Measurements from ENCODE around the gene TBC1D1. TPM values are rescaled to one million over a fixed set of nuclear protein-coding genes. Genes with fewer than 3 reads are reported as not detected.
A peak's percentile ranks its signal among the peaks of the same experiment; 100 is the strongest.

TBC1D1 gene
- total RNA-seq, 1 donor from 2014 or later = 113 TPM

DNA sequence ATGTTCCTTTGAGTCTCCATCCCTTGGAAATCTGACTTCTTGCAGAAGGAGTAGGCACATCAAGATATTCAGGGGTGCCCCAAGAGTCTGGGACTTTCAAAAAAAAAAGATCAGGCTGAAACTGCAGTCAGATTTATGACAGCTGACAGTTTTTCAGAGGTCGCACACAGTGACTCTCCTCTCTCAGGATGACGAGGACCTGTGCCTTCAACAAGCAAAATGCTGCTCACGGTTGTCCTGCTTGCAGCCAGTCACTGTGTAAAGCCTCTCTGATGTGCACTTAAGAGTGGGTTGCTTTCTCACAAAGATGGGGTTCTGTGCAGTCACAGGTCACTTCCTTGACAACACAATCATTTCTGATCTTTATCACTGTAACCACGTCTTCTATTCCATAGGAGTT, 247.5 kb downstream of the TBC1D1 start:
- Mint-ChIP-seq H3K27me3 (ENCODE audit: low read depth) (no peaks in the 10 kb centered on the region), H3K36me3 (ENCODE audit: low read depth) (peaks cover 34% of the 10 kb centered on the region)

DNA sequence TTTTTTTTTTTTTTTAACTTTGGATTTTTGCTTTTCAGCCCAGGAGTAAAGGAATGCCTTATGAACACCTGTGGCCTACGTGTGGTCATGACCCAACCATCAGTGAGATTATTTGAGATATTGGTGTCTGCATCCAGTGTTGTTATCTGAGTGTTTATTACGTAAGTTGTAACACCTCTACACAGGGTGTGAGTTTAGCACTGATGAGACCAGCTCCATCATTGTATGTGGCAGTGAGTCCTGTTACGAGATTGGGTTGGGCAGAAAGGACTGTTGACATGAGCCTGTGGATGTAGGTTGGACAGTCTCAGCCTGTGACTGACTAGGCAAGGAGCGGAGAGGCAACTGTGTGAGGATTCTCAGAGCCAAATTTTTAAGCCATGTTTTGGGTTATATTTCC, 248.3 kb downstream of the TBC1D1 start:
- TF ChIP-seq, protein P1, sequence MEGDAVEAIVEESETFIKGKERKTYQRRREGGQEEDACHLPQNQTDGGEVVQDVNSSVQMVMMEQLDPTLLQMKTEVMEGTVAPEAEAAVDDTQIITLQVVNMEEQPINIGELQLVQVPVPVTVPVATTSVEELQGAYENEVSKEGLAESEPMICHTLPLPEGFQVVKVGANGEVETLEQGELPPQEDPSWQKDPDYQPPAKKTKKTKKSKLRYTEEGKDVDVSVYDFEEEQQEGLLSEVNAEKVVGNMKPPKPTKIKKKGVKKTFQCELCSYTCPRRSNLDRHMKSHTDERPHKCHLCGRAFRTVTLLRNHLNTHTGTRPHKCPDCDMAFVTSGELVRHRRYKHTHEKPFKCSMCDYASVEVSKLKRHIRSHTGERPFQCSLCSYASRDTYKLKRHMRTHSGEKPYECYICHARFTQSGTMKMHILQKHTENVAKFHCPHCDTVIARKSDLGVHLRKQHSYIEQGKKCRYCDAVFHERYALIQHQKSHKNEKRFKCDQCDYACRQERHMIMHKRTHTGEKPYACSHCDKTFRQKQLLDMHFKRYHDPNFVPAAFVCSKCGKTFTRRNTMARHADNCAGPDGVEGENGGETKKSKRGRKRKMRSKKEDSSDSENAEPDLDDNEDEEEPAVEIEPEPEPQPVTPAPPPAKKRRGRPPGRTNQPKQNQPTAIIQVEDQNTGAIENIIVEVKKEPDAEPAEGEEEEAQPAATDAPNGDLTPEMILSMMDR (conservative IDR thresholded peaks at IDR 0.05) = no peak
- Mint-ChIP-seq H3K9me3 (no peaks in the 10 kb centered on the region), H3K4me3 (no peak overlapping the region), H3K27me3 (ENCODE audit: low read depth) (no peaks in the 10 kb centered on the region), H3K36me3 (ENCODE audit: low read depth) (peaks cover 28% of the 10 kb centered on the region), H3K4me1 (peaks cover 4% of the 10 kb centered on the region), H3K27ac (ENCODE audit: unreplicated experiment) (peak overlapping the region; percentile 88)
- no peak for DNase-seq (ENCODE audit: low read depth, low spot score)

More for the DNA sequence above, 247.5 kb downstream of the TBC1D1 start:
- Mint-ChIP-seq H3K4me1 (peaks cover 9% of the 10 kb centered on the region), H3K27ac (ENCODE audit: unreplicated experiment) (peak overlapping the region; percentile 21), H3K9me3 (no peaks in the 10 kb centered on the region), H3K4me3 (no peak overlapping the region)
- DNase-seq (ENCODE audit: low read depth, low spot score) = no peak
- TF ChIP-seq, protein P1 (conservative IDR thresholded peaks at IDR 0.05) = no peak

DNA sequence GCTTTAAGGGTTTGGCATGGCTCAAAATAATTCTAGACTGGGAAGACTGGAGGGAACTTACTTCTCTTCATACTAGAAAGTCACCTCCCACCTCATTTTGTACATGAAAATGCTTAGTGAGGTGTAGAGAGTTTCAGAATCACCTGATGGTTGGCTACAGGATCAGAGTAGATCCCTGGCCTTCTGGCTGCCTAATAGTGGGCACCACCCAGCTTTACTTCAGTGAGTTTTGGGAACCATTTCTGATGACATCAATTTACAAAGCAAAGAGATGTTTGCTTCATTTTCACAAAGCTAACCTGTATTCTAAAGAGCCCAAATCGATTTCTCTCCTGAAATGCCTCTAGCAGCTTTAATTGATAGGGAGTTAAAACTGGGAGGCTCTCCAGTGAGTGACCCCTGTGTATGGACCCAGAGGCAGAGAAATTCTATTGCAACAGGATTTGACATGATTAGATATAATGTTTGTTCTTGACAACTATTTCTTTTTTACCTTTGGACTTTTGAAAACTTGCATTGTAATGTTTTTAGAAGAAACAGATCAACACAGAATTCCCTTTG, 249.8 kb downstream of the TBC1D1 start:
- H3K27me3 Mint-ChIP-seq (ENCODE audit: low read depth) = no peaks in the 10 kb centered on the region
- no peak overlapping the region for H3K27ac Mint-ChIP-seq (ENCODE audit: unreplicated experiment)
- TF ChIP-seq, protein P1 (conservative IDR thresholded peaks at IDR 0.05) = no peak
- peaks cover 4% of the 10 kb centered on the region for H3K4me1 Mint-ChIP-seq
- no peak overlapping the region for H3K4me3 Mint-ChIP-seq
- no peak for DNase-seq (ENCODE audit: low read depth, low spot score)
- peaks cover 22% of the 10 kb centered on the region for H3K36me3 Mint-ChIP-seq (ENCODE audit: low read depth)
- H3K9me3 Mint-ChIP-seq = no peaks in the 10 kb centered on the region

DNA sequence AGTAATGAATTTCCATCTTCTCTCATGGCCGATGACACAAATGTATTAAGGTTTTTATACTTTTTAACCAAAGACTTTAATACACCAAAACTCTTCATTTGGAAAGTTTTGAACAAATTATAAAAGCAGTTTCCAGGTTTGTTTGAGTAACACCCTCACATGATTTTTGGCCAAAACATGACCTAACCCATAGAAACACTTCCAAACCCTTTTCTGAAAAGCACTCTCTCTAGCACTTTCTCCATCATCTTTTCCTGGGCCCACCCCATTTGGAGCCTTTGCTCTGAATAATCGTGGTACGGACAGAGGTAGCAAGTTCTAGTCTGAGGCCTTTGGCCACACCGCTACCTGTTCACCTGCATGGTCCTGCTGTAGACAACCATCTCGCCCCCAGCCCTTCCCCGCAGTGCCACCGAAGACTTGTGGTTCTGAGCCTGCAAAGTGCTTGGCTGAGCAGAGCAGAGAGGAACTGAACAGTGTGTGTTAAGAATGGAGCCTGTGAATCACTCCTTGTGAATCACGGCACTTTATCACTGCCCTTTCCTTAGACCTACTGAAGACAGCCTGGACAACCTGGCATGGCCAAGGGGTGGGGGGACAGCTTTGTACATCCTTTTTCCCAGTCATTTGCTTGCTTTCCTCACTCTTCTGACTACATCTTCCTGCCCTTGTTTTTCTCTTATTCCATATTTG, 251.1 kb downstream of the TBC1D1 start:
- Mint-ChIP-seq H3K9me3 (no peaks in the 10 kb centered on the region), H3K27me3 (ENCODE audit: low read depth) (no peaks in the 10 kb centered on the region), H3K36me3 (ENCODE audit: low read depth) (peaks cover 22% of the 10 kb centered on the region), H3K4me3 (no peak overlapping the region), H3K4me1 (no peaks in the 10 kb centered on the region), H3K27ac (ENCODE audit: unreplicated experiment) (no peak overlapping the region)
- TF ChIP-seq, protein P1 (conservative IDR thresholded peaks at IDR 0.05) = no peak
- DNase-seq (ENCODE audit: low read depth, low spot score) = no peak

DNA sequence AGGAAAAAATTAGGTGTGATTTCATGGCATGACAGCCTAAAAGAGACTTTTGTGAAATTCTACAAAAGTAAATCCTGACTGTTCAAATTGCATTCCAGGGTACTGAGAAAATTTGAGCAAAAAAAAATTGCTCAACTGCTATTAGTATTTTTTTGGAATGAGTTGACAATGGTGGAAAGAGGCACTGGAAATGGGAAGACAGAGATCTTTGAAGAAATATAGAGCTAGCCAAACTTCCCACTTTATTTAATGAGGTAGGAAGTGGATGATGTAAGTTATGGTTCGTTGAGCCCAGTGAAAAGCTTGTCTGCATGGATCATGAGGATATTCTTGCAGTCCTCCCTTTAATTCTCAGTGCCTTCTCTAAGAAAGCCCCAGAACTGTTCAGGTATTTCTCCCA, 253.1 kb downstream of the TBC1D1 start:
- H3K36me3 Mint-ChIP-seq (ENCODE audit: low read depth) = peaks cover 21% of the 10 kb centered on the region
- DNase-seq (ENCODE audit: low read depth, low spot score) = no peak
- H3K9me3 Mint-ChIP-seq = no peaks in the 10 kb centered on the region
- no peak overlapping the region for H3K27ac Mint-ChIP-seq (ENCODE audit: unreplicated experiment)
- TF ChIP-seq, protein P1 (conservative IDR thresholded peaks at IDR 0.05) = no peak
- no peak overlapping the region for H3K4me3 Mint-ChIP-seq
- H3K4me1 Mint-ChIP-seq = no peaks in the 10 kb centered on the region
- no peaks in the 10 kb centered on the region for H3K27me3 Mint-ChIP-seq (ENCODE audit: low read depth)
